HEK293T (cell line): ENCODE measurements around the gene SHLD1.
"Not testable (repeated sequence)": the region's sequence is repeated elsewhere in the genome, so short reads cannot be mapped to it uniquely, and the experiment has no call there.

Experiments
- CTCF ChIA-PET: fragments of 350-600 bp; formaldehyde crosslinking; extraction: SDS; loops from one replicate; lab custom pipeline; 2021; ENCODE audit warnings: antibody characterized with exemption, inconsistent platforms; lab: Yijun Ruan, JAX
- POLR2A ChIA-PET: fragments of 350-600 bp; formaldehyde crosslinking; extraction: SDS; loops from one replicate; lab custom pipeline; 2020; ENCODE audit warnings: antibody characterized with exemption, inconsistent platforms; lab: Yijun Ruan, JAX
- DNase-seq: peaks from one replicate; pipeline ENCODE4 v3.0.0; 2012; ENCODE audit warnings: mixed read lengths; ENCODE audit errors: extremely low spot score
- ARNT ChIP-seq: fragments of 450-650 bp; IDR thresholded peaks from 2 replicates; pipeline ENCODE4 v1.6.1; 2017; ENCODE audit warnings: mild to moderate bottlenecking
- BHLHE40 ChIP-seq: fragments of 450-650 bp; IDR thresholded peaks from 2 replicates; pipeline ENCODE4 v1.6.1; 2016; ENCODE audit warnings: mild to moderate bottlenecking, moderate library complexity, borderline replicate concordance
- CTBP1 ChIP-seq: fragments of 450-650 bp; IDR thresholded peaks from 2 replicates; pipeline ENCODE4 v1.6.1; 2016; ENCODE audit warnings: borderline replicate concordance
- ELF4 ChIP-seq: fragments of 450-650 bp; IDR thresholded peaks from 2 replicates; pipeline ENCODE4 v1.6.1; 2017; ENCODE audit warnings: antibody characterized with exemption
- FOXA1 ChIP-seq: fragments of 450-650 bp; IDR thresholded peaks from 2 replicates; pipeline ENCODE4 v1.6.1; 2016; ENCODE audit warnings: mild to moderate bottlenecking
- FOXK2 ChIP-seq: fragments of 450-650 bp; IDR thresholded peaks from 2 replicates; pipeline ENCODE4 v1.6.1; 2016; ENCODE audit warnings: mild to moderate bottlenecking
- FOXM1 ChIP-seq: fragments of 450-650 bp; IDR thresholded peaks from 2 replicates; pipeline ENCODE4 v1.6.1; 2017; ENCODE audit warnings: mild to moderate bottlenecking, borderline replicate concordance
- HDGF ChIP-seq: fragments of 450-650 bp; IDR thresholded peaks from 2 replicates; pipeline ENCODE4 v1.6.1; 2017; ENCODE audit warnings: antibody characterized with exemption, borderline replicate concordance
- L3MBTL2 ChIP-seq: fragments of 450-650 bp; conservative IDR thresholded peaks from 2 replicates; pipeline ENCODE4 v1.6.1; 2016; ENCODE audit warnings: mild to moderate bottlenecking
- LEF1 ChIP-seq: fragments of 450-650 bp; IDR thresholded peaks from 2 replicates; pipeline ENCODE4 v1.6.1; 2017; ENCODE audit warnings: mild to moderate bottlenecking, borderline replicate concordance
- NFRKB ChIP-seq: fragments of 450-650 bp; IDR thresholded peaks from 2 replicates; pipeline ENCODE4 v1.6.1; 2016; ENCODE audit warnings: mild to moderate bottlenecking, moderate library complexity
- SP1 ChIP-seq: fragments of 450-650 bp; IDR thresholded peaks from 2 replicates; pipeline ENCODE4 v1.6.1; 2017
- SUZ12 ChIP-seq: fragments of 450-650 bp; IDR thresholded peaks from 2 replicates; pipeline ENCODE4 v1.6.1; 2016; ENCODE audit warnings: mild to moderate bottlenecking
- TARDBP ChIP-seq: fragments of 450-650 bp; IDR thresholded peaks from 2 replicates; pipeline ENCODE4 v1.6.1; 2016
- ZNF384 ChIP-seq: fragments of 450-650 bp; IDR thresholded peaks from 2 replicates; pipeline ENCODE4 v1.6.1; 2016
- TF ChIP-seq, protein P1 (sequence below): fragments of 450-650 bp; IDR thresholded peaks from 2 replicates; pipeline ENCODE4 v1.6.1; 2016

Gene SHLD1

DNA sequence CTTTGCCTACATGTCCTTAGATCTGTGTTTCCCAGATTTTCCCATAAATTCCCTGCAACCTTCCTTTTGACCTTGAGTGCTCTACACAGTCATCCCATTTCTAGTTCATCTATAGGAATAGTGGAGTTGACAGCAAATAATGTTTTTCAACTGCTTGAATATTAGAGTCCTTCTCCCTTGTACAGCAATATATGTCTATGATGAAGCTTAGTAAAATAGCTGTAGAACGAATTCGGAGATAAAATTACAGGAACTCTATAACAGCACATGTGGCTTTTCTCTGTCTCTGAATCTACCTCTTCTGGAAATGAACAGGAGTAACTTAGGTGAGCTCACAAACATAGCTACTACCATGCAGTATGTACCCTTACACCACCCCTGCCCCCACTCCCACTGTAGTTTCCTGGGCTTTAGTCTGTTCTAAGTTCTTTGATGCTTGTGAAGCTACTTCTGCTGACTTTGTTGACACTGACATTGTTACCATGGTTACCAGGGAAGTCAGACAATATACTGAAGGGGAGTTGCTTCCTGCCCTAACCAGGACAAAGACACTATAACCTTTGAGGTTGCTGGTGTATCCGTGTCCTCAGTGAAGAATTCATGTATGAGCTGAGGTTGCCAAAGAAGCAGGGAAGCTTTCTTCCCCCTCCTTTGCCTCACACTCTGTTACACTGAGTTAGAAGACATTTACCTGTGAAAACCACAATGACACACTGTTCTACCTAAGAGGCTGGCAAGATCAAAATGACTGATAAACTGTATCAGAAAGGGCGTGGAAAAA, 35.8 kb upstream of the SHLD1 start:
- ChIA-PET POLR2A (no interaction called here), CTCF (no interaction called here)
- no peak for DNase-seq
- TF ChIP-seq BHLHE40: no peak

DNA sequence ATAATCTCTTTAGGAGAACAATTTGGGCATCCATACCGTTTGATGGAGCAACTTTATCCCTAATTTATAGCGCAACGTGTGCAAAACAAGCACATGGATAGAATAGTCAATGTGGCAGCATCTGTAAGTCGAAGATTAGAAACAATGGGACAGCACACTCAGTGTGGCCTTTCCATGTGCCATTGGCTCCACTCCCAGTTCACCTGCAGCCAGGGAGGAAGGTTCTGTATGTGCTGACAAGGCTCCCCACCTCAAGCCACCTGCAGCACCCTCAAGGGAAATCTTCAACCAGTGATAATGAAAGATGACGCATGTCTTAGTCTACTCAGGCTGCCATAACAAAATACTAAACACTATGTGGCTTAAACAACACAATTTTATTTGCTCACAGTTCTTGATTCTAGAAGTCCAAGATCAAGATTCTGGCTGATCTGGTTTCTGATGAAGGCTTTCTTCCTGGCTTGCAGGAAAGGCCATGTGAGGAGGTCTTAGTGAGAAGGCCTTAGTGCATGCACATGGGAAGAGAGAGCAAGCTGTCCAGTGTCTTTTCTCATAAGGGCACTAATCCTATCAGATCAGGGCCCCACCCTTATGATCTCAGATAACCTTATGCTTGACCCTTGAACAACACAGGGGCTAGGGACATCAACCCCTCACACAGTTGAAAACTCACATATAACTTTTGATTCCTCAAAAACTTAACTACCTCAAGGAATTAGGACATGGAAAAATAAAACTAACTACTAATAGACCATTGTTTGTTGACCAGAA, 34.9 kb upstream of the SHLD1 start:
- TF ChIP-seq, protein P1, sequence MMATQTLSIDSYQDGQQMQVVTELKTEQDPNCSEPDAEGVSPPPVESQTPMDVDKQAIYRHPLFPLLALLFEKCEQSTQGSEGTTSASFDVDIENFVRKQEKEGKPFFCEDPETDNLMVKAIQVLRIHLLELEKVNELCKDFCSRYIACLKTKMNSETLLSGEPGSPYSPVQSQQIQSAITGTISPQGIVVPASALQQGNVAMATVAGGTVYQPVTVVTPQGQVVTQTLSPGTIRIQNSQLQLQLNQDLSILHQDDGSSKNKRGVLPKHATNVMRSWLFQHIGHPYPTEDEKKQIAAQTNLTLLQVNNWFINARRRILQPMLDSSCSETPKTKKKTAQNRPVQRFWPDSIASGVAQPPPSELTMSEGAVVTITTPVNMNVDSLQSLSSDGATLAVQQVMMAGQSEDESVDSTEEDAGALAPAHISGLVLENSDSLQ: no peak
- TF ChIP-seq LEF1 (no peak), HDGF (no peak), TARDBP (no peak), SP1 (no peak), L3MBTL2 (no peak), FOXA1 (no peak), SUZ12 (no peak), BHLHE40 (no peak), FOXK2 (no peak), ELF4 (no peak), FOXM1 (no peak), CTBP1 (no peak), NFRKB (no peak), ARNT (no peak), ZNF384 (no peak)
- no peak for DNase-seq
- ChIA-PET CTCF (no interaction called here), POLR2A (no interaction called here)

DNA sequence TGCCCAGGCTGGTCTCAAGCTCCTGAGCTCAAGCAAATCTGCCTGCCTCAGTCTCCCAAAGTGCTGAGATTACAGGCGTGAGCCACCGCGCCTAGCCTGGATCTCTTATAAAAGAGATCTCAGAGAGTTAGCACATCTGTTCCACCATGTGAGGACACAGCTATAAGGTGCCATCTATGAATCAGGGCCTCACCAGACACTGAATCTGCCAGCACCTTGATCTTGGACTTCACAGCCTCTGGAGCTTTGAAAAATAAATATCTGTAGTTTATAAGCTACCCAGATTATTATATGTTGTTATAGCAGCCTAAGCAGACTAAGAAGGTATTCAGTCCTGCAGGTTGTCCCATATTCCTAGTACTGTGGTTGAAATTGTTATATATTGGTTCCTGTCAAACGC, 33.2 kb upstream of the SHLD1 start:
- DNase-seq: no peak
- POLR2A ChIA-PET: no interaction called here
- TF ChIP-seq SUZ12: no peak
- no peak for TF ChIP-seq LEF1
- no peak for TF ChIP-seq ARNT
- no peak for TF ChIP-seq BHLHE40
- no peak for TF ChIP-seq TARDBP
- CTCF ChIA-PET: no interaction called here

DNA sequence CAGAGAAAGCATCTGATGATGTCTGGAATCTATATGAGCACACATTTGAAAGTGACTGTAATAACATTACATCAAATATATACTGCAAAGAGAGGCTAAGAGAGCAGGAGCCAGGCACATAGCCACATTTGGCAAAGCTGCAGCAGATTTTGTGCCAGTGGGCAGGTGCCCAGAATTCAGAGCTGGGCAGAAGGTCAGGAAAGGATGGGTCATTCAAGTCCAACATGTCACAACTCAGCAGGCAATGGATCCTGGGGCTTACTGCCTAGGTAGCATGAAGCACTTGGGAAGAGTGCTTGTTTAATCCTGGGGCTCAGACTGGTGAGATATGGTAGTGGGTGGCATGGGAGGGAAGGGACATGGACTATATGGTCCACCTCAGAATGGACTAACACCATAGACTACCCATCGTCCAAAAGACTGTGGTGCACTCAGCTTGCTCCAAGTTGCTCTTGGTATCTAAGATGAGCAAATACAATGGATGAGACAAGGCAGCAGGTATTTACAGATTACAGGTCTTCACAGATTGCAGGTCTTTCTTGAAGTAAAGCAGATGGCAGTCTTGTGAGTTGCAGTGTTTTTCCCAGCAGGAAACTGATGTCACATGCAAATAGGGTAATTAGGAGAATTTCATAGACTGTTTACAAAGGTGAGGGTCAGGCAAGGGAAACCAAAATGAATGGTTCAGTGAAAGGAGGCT, 31.2 kb upstream of the SHLD1 start:
- TF ChIP-seq ZNF384: no peak
- no peak for TF ChIP-seq LEF1
- TF ChIP-seq L3MBTL2: no peak
- no peak for TF ChIP-seq NFRKB
- TF ChIP-seq TARDBP: no peak
- no peak for TF ChIP-seq ARNT
- CTCF ChIA-PET: no interaction called here
- DNase-seq: no peak
- POLR2A ChIA-PET: no interaction called here

DNA sequence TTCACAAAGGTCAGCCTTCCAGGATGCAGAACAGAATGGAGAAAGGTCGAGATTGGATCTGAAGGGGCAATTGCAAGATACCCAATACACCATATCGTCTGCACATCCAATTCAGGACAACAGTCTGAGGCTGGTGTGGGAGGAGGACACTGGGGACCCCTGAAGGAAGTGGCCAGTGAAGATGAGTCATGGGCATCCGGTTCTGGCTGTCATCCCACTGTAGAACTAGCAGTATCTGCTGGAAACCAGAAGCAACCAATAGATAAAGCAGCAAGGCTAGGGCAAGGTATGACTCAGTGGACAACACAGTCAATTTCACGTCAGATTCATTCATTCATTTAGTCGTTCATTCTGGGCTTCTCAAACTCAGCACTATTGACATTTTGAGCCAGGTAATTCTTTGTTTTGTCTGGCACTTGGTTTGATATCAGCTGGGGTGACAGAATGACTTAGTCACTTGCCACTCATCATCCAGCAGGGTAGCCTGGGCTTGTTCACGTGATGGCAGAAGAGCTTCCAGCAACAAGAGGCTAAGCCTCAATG, 30.3 kb upstream of the SHLD1 start:
- ChIA-PET POLR2A (no interaction called here), CTCF (no interaction called here)
- TF ChIP-seq TARDBP: no peak
- TF ChIP-seq HDGF: no peak
- no peak for TF ChIP-seq BHLHE40
- TF ChIP-seq SUZ12: no peak
- TF ChIP-seq NFRKB: no peak
- no peak for TF ChIP-seq FOXM1
- no peak for TF ChIP-seq L3MBTL2
- no peak for TF ChIP-seq ZNF384
- no peak for TF ChIP-seq LEF1
- TF ChIP-seq SP1: no peak
- no peak for TF ChIP-seq FOXK2
- TF ChIP-seq, protein P1: no peak
- TF ChIP-seq FOXA1: no peak
- no peak for TF ChIP-seq CTBP1
- TF ChIP-seq ELF4: no peak
- no peak for TF ChIP-seq ARNT
- no peak for DNase-seq

DNA sequence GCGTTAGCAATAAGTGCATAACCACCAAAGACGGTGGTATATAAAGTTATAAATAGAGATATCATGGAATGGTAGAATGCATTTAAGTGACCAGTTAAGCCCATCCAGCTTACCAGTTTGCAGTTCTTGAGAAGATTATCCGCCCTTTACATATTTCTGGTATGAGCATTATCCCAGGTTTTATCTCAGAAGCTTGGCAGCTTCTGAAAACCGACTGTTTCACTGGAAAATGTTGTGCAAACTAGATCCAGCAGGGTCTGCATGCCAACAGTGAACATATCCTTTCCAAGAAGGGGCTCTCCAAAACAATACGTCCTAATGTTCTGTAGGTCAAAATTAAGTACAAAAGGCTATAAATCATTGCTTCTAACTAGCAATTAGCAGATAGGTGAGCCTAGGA, 29.5 kb upstream of the SHLD1 start:
- DNase-seq: no peak
- TF ChIP-seq NFRKB (no peak), SP1 (no peak), TARDBP (no peak), LEF1 (no peak), ARNT (no peak), ELF4 (no peak), FOXA1 (no peak), SUZ12 (no peak), L3MBTL2 (no peak), ZNF384 (no peak)
- TF ChIP-seq, protein P1: no peak
- POLR2A ChIA-PET: no interaction called here
- CTCF ChIA-PET: no interaction called here

DNA sequence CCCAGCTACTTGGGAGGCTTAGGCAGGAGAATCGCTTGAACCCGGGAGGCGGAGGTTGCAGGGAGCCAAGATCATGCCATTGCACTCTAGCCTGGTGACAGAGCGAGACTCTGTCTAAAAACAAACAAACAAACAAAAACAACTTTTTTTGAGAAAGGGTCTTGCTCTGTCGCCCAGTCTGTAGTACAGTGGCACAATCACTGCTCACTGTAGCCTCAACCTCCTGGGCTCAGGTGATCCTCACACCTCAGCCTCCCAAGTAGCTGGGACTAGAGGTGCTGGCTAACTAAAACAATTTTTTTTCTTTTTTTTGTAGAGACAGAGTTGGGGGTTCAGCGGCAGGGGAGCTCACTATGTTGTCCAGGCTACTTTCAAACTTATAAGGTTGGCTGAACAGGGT, 28.8 kb upstream of the SHLD1 start:
- CTCF ChIA-PET: interaction anchor here (0.6 kb wide), 1 partner anchor 175 kb away, joined by 3 read pairs; no protein-coding TSS in a partner anchor
- DNase-seq, POLR2A ChIA-PET: not testable (repeated sequence)
